Measurements from ENCODE around the gene TIGD3.

- TF ChIP-seq EZH2 (IDR thresholded peaks at IDR 0.05; ENCODE audit: low read depth, unreplicated experiment) (no peak), EZH2phosphoT487 (IDR thresholded peaks at IDR 0.05; ENCODE audit: unreplicated experiment) (no peak), POLR2AphosphoS5 (IDR thresholded peaks at IDR 0.05; ENCODE audit: low read depth) (no peak), JUNB (IDR thresholded peaks at IDR 0.05; ENCODE audit: unreplicated experiment) (no peak), STAT1 (IDR thresholded peaks at IDR 0.05; ENCODE audit: unreplicated experiment) (no peak), CREB1 (CRISPR knock-in tag; IDR thresholded peaks at IDR 0.05; ENCODE audit: low read depth) (no peak), ZNF114 (CRISPR knock-in tag; IDR thresholded peaks at IDR 0.05) (no peak)
- TF ChIP-seq, protein P1, sequence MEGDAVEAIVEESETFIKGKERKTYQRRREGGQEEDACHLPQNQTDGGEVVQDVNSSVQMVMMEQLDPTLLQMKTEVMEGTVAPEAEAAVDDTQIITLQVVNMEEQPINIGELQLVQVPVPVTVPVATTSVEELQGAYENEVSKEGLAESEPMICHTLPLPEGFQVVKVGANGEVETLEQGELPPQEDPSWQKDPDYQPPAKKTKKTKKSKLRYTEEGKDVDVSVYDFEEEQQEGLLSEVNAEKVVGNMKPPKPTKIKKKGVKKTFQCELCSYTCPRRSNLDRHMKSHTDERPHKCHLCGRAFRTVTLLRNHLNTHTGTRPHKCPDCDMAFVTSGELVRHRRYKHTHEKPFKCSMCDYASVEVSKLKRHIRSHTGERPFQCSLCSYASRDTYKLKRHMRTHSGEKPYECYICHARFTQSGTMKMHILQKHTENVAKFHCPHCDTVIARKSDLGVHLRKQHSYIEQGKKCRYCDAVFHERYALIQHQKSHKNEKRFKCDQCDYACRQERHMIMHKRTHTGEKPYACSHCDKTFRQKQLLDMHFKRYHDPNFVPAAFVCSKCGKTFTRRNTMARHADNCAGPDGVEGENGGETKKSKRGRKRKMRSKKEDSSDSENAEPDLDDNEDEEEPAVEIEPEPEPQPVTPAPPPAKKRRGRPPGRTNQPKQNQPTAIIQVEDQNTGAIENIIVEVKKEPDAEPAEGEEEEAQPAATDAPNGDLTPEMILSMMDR (conservative IDR thresholded peaks at IDR 0.05; ENCODE audit: low read depth in 2 of 2): no peak
- TF ChIP-seq, protein P2, sequence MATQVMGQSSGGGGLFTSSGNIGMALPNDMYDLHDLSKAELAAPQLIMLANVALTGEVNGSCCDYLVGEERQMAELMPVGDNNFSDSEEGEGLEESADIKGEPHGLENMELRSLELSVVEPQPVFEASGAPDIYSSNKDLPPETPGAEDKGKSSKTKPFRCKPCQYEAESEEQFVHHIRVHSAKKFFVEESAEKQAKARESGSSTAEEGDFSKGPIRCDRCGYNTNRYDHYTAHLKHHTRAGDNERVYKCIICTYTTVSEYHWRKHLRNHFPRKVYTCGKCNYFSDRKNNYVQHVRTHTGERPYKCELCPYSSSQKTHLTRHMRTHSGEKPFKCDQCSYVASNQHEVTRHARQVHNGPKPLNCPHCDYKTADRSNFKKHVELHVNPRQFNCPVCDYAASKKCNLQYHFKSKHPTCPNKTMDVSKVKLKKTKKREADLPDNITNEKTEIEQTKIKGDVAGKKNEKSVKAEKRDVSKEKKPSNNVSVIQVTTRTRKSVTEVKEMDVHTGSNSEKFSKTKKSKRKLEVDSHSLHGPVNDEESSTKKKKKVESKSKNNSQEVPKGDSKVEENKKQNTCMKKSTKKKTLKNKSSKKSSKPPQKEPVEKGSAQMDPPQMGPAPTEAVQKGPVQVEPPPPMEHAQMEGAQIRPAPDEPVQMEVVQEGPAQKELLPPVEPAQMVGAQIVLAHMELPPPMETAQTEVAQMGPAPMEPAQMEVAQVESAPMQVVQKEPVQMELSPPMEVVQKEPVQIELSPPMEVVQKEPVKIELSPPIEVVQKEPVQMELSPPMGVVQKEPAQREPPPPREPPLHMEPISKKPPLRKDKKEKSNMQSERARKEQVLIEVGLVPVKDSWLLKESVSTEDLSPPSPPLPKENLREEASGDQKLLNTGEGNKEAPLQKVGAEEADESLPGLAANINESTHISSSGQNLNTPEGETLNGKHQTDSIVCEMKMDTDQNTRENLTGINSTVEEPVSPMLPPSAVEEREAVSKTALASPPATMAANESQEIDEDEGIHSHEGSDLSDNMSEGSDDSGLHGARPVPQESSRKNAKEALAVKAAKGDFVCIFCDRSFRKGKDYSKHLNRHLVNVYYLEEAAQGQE (IDR thresholded peaks at IDR 0.05; ENCODE audit: unreplicated experiment): no peak
- TF ChIP-seq, protein P3, sequence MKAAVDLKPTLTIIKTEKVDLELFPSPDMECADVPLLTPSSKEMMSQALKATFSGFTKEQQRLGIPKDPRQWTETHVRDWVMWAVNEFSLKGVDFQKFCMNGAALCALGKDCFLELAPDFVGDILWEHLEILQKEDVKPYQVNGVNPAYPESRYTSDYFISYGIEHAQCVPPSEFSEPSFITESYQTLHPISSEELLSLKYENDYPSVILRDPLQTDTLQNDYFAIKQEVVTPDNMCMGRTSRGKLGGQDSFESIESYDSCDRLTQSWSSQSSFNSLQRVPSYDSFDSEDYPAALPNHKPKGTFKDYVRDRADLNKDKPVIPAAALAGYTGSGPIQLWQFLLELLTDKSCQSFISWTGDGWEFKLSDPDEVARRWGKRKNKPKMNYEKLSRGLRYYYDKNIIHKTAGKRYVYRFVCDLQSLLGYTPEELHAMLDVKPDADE (IDR thresholded peaks at IDR 0.05): no peak
- TF ChIP-seq, protein P4, sequence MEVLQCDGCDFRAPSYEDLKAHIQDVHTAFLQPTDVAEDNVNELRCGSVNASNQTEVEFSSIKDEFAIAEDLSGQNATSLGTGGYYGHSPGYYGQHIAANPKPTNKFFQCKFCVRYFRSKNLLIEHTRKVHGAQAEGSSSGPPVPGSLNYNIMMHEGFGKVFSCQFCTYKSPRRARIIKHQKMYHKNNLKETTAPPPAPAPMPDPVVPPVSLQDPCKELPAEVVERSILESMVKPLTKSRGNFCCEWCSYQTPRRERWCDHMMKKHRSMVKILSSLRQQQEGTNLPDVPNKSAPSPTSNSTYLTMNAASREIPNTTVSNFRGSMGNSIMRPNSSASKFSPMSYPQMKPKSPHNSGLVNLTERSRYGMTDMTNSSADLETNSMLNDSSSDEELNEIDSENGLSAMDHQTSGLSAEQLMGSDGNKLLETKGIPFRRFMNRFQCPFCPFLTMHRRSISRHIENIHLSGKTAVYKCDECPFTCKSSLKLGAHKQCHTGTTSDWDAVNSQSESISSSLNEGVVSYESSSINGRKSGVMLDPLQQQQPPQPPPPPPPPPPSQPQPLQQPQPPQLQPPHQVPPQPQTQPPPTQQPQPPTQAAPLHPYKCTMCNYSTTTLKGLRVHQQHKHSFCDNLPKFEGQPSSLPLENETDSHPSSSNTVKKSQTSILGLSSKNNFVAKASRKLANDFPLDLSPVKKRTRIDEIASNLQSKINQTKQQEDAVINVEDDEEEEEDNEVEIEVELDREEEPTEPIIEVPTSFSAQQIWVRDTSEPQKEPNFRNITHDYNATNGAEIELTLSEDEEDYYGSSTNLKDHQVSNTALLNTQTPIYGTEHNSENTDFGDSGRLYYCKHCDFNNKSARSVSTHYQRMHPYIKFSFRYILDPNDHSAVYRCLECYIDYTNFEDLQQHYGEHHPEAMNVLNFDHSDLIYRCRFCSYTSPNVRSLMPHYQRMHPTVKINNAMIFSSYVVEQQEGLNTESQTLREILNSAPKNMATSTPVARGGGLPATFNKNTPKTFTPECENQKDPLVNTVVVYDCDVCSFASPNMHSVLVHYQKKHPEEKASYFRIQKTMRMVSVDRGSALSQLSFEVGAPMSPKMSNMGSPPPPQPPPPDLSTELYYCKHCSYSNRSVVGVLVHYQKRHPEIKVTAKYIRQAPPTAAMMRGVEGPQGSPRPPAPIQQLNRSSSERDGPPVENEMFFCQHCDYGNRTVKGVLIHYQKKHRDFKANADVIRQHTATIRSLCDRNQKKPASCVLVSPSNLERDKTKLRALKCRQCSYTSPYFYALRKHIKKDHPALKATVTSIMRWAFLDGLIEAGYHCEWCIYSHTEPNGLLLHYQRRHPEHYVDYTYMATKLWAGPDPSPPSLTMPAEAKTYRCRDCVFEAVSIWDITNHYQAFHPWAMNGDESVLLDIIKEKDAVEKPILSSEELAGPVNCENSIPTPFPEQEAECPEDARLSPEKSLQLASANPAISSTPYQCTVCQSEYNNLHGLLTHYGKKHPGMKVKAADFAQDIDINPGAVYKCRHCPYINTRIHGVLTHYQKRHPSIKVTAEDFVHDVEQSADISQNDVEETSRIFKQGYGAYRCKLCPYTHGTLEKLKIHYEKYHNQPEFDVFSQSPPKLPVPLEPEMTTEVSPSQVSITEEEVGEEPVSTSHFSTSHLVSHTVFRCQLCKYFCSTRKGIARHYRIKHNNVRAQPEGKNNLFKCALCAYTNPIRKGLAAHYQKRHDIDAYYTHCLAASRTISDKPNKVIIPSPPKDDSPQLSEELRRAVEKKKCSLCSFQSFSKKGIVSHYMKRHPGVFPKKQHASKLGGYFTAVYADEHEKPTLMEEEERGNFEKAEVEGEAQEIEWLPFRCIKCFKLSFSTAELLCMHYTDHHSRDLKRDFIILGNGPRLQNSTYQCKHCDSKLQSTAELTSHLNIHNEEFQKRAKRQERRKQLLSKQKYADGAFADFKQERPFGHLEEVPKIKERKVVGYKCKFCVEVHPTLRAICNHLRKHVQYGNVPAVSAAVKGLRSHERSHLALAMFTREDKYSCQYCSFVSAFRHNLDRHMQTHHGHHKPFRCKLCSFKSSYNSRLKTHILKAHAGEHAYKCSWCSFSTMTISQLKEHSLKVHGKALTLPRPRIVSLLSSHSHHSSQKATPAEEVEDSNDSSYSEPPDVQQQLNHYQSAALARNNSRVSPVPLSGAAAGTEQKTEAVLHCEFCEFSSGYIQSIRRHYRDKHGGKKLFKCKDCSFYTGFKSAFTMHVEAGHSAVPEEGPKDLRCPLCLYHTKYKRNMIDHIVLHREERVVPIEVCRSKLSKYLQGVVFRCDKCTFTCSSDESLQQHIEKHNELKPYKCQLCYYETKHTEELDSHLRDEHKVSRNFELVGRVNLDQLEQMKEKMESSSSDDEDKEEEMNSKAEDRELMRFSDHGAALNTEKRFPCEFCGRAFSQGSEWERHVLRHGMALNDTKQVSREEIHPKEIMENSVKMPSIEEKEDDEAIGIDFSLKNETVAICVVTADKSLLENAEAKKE (CRISPR knock-in tag; IDR thresholded peaks at IDR 0.05): no peak
Measured at GRCh38 chr11:65373839-65374580, 19.5 kb downstream of the TIGD3 start.

Measured in GM23338 (cell line).